ENCODE results near the gene RAD51.

DNA sequence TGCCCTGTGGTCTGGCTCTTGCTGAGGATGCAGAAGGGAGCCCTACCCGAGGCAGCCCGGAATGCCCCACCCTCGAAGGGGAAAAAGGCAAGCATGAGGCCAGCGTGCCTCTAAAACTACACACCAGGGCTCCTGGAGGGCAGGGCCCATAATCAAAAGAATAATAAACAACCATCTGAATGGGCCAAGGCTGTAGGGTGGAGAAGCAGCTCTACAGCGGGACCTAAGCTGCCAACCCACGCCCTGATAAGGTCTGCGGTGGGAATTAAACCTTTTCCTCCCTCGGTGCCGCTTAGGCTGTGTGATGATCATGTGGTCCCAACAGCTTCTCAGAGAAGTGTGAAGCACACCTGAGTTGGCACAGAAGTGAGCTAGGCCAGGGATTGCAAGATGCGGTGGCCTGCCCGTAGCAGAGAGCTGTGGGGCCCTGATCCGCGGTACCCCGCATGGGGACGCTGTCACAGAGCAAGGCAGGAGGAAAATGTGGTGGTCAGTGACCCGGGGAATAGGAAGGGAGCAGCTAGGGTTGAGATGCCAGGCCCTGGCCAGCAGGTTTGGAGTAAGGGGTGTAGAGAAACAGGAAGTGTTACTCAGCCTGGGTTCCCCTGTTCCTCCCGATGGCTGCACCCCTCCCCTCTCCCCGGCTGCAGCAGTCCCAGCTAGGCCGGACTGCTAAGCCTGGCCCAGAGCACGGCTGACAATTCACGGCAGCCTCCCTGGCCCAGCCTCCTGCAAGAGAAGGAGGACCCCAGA is 73.7 kb downstream of the RAD51 start:
- TF ChIP-seq, protein P1, sequence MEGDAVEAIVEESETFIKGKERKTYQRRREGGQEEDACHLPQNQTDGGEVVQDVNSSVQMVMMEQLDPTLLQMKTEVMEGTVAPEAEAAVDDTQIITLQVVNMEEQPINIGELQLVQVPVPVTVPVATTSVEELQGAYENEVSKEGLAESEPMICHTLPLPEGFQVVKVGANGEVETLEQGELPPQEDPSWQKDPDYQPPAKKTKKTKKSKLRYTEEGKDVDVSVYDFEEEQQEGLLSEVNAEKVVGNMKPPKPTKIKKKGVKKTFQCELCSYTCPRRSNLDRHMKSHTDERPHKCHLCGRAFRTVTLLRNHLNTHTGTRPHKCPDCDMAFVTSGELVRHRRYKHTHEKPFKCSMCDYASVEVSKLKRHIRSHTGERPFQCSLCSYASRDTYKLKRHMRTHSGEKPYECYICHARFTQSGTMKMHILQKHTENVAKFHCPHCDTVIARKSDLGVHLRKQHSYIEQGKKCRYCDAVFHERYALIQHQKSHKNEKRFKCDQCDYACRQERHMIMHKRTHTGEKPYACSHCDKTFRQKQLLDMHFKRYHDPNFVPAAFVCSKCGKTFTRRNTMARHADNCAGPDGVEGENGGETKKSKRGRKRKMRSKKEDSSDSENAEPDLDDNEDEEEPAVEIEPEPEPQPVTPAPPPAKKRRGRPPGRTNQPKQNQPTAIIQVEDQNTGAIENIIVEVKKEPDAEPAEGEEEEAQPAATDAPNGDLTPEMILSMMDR (conservative IDR thresholded peaks at IDR 0.05 in 1 of 2, IDR thresholded peaks at IDR 0.05 in 1 of 2; ENCODE audit: low read depth in 1 of 2, low read length in 2 of 2), result no peak
- no peak for TF ChIP-seq EZH2 (IDR thresholded peaks at IDR 0.05; ENCODE audit: low read length, missing control alignments)
